GM12878 (cell line): ENCODE measurements around the gene IGFBP6.

Experiments
- BRCA1 ChIP-seq: IDR thresholded peaks from 2 replicates; pipeline ENCODE4 v1.6.1; 2011; ENCODE audit warnings: low read depth, low read length, improper control_type of control experiment
- MYC ChIP-seq: IDR thresholded peaks from 2 replicates; pipeline ENCODE4 v1.6.1; 2011; ENCODE audit warnings: mild to moderate bottlenecking, low read length, moderate library complexity, inconsistent platforms; ENCODE audit not compliant: insufficient read depth, insufficient replicate concordance, insufficient read length, severe bottlenecking
- NFIC ChIP-seq: IDR thresholded peaks from 2 replicates; pipeline ENCODE4 v1.6.1; 2012; ENCODE audit warnings: low read depth, mild to moderate bottlenecking, inconsistent platforms, low read length, moderate library complexity
- POLR2A ChIP-seq: IDR thresholded peaks from 2 replicates; pipeline ENCODE4 v1.6.1; 2011; ENCODE audit warnings: low read depth, mild to moderate bottlenecking, low read length
- POLR2AphosphoS5 ChIP-seq: IDR thresholded peaks from 2 replicates; pipeline ENCODE4 v1.6.1; 2011; ENCODE audit warnings: mild to moderate bottlenecking, low read length, inconsistent platforms
- RAD21 ChIP-seq: IDR thresholded peaks from 2 replicates; pipeline ENCODE4 v1.6.1; 2011; ENCODE audit warnings: mild to moderate bottlenecking, low read depth, low read length, moderate library complexity; ENCODE audit not compliant: insufficient read depth
- RBBP5 ChIP-seq: fragments of 200-600 bp; sonication (generic); conservative IDR thresholded peaks from 2 replicates; pipeline ENCODE4 v1.6.1; 2016
- TAF1 ChIP-seq: IDR thresholded peaks from 2 replicates; pipeline ENCODE4 v1.6.1; 2011; ENCODE audit warnings: mild to moderate bottlenecking, low read depth, low read length, borderline replicate concordance
- TF ChIP-seq, protein P1 (sequence below): IDR thresholded peaks from 2 replicates; pipeline ENCODE4 v1.6.1; 2012; ENCODE audit warnings: mild to moderate bottlenecking, low read depth, low read length
- TF ChIP-seq, protein P2 (sequence below): IDR thresholded peaks from 2 replicates; pipeline ENCODE4 v1.6.1; 2011; ENCODE audit warnings: low read depth, mild to moderate bottlenecking, low read length, moderate library complexity, borderline replicate concordance; ENCODE audit errors: extremely low read depth

DNA sequence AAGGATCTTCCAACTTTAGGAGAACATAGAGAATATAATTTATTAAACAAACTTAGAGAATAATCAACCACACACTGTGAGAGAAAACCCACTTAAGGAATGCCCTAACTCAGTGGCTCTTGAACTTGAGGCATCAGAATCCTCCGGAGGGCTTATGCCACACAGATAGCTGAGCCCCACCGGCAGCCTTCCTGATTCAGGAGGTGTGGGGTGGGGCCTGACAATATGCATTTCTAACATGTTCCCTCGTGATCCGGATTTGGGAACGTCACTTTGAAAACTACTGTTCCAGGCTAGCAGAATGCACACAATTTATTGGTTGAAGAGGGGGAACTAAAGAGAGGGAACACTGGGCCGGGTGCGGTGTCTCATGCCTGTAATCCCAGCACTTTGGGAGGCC, 3.8 kb downstream of the IGFBP6 start:
- no peak for TF ChIP-seq RBBP5
- no peak for TF ChIP-seq RAD21
- no peak for TF ChIP-seq NFIC
- no peak for TF ChIP-seq MYC
- TF ChIP-seq, protein P1, sequence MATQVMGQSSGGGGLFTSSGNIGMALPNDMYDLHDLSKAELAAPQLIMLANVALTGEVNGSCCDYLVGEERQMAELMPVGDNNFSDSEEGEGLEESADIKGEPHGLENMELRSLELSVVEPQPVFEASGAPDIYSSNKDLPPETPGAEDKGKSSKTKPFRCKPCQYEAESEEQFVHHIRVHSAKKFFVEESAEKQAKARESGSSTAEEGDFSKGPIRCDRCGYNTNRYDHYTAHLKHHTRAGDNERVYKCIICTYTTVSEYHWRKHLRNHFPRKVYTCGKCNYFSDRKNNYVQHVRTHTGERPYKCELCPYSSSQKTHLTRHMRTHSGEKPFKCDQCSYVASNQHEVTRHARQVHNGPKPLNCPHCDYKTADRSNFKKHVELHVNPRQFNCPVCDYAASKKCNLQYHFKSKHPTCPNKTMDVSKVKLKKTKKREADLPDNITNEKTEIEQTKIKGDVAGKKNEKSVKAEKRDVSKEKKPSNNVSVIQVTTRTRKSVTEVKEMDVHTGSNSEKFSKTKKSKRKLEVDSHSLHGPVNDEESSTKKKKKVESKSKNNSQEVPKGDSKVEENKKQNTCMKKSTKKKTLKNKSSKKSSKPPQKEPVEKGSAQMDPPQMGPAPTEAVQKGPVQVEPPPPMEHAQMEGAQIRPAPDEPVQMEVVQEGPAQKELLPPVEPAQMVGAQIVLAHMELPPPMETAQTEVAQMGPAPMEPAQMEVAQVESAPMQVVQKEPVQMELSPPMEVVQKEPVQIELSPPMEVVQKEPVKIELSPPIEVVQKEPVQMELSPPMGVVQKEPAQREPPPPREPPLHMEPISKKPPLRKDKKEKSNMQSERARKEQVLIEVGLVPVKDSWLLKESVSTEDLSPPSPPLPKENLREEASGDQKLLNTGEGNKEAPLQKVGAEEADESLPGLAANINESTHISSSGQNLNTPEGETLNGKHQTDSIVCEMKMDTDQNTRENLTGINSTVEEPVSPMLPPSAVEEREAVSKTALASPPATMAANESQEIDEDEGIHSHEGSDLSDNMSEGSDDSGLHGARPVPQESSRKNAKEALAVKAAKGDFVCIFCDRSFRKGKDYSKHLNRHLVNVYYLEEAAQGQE: no peak
- TF ChIP-seq TAF1: no peak
- no peak for TF ChIP-seq BRCA1
- no peak for TF ChIP-seq POLR2A
- no peak for TF ChIP-seq POLR2AphosphoS5
- TF ChIP-seq, protein P2, sequence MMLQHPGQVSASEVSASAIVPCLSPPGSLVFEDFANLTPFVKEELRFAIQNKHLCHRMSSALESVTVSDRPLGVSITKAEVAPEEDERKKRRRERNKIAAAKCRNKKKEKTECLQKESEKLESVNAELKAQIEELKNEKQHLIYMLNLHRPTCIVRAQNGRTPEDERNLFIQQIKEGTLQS: no peak
